ENCODE measurements around the gene SH3RF1.

The SH3RF1 gene

GRCh38 chr4:169286562-169287301 is 16.0 kb upstream of the SH3RF1 start:
- no peaks in the 10 kb centered on the region for H3K36me3 ChIP-seq (ENCODE audit: control insufficient read depth, low read length)
- no peak overlapping the region for H3K4me2 ChIP-seq (ENCODE audit: low read length)
- H4K20me1 ChIP-seq (ENCODE audit: control insufficient read depth, insufficient read depth, low read depth, low read length), result no peaks in the 10 kb centered on the region
- no peaks in the 10 kb centered on the region for H3K9me3 ChIP-seq (ENCODE audit: control insufficient read depth, insufficient read depth, low read length)
- H3K27ac ChIP-seq (ENCODE audit: low read depth, low read length), result no peak overlapping the region
- H3K4me3 ChIP-seq (ENCODE audit: low read length), result no peak overlapping the region
- H3F3A ChIP-seq (ENCODE audit: control insufficient read depth, insufficient read depth), result no peaks in the 10 kb centered on the region
- peaks cover 9% of the 10 kb centered on the region for H3K4me1 ChIP-seq (ENCODE audit: control insufficient read depth, low read length)
- no peaks in the 10 kb centered on the region for H3K79me2 ChIP-seq (ENCODE audit: control insufficient read depth, low read length)
- H3K27me3 ChIP-seq (ENCODE audit: control insufficient read depth, low read length), result no peaks in the 10 kb centered on the region
- TF ChIP-seq CTCF (IDR thresholded peaks at IDR 0.05; ENCODE audit: low read depth, low read length, poor library complexity, severe bottlenecking), result peak; percentile 56
- no peak for TF ChIP-seq EZH2phosphoT487 (IDR thresholded peaks at IDR 0.05; ENCODE audit: borderline replicate concordance, low read length)
- no peaks in the 10 kb centered on the region for H3K9me2 ChIP-seq (replicated peaks; ENCODE audit: control insufficient read depth, low read length)

- H3K9me2 ChIP-seq (replicated peaks; ENCODE audit: control insufficient read depth, low read length), result no peaks in the 10 kb centered on the region
- no peaks in the 10 kb centered on the region for H3K36me3 ChIP-seq (ENCODE audit: control insufficient read depth, low read length)
- H3K4me3 ChIP-seq (ENCODE audit: low read length), result no peak overlapping the region
- H3K27me3 ChIP-seq (ENCODE audit: control insufficient read depth, low read length), result 0 out of 2 replicates have a peak, but pooled peaks cover 3% of the 10 kb centered on the region
- TF ChIP-seq EZH2phosphoT487 (IDR thresholded peaks at IDR 0.05; ENCODE audit: borderline replicate concordance, low read length), result no peak
- no peak for TF ChIP-seq CTCF (IDR thresholded peaks at IDR 0.05; ENCODE audit: low read depth, low read length, poor library complexity, severe bottlenecking)
- no peaks in the 10 kb centered on the region for H3F3A ChIP-seq (ENCODE audit: control insufficient read depth, insufficient read depth)
- no peak overlapping the region for H3K27ac ChIP-seq (ENCODE audit: low read depth, low read length)
- peaks cover 7% of the 10 kb centered on the region for H3K4me1 ChIP-seq (ENCODE audit: control insufficient read depth, low read length)
- H4K20me1 ChIP-seq (ENCODE audit: control insufficient read depth, insufficient read depth, low read depth, low read length), result no peaks in the 10 kb centered on the region; the same call in 1 of the 2 replicates
- no peaks in the 10 kb centered on the region for H3K9me3 ChIP-seq (ENCODE audit: control insufficient read depth, insufficient read depth, low read length)
- H3K4me2 ChIP-seq (ENCODE audit: low read length), result no peak overlapping the region
- no peaks in the 10 kb centered on the region for H3K79me2 ChIP-seq (ENCODE audit: control insufficient read depth, low read length)
Measured at GRCh38 chr4:169283114-169283509, 12.4 kb upstream of the SH3RF1 start.

- Histone ChIP-seq H3K27me3 (ENCODE audit: control insufficient read depth, low read length) (0 out of 2 replicates have a peak, but pooled peaks cover 3% of the 10 kb centered on the region), H3K4me2 (ENCODE audit: low read length) (no peak overlapping the region), H3K9me2 (replicated peaks; ENCODE audit: control insufficient read depth, low read length) (no peaks in the 10 kb centered on the region), H3K4me1 (ENCODE audit: control insufficient read depth, low read length) (peaks cover 1% of the 10 kb centered on the region; the same call in 1 of the 2 replicates), H3K79me2 (ENCODE audit: control insufficient read depth, low read length) (no peaks in the 10 kb centered on the region), H3K4me3 (ENCODE audit: low read length) (no peak overlapping the region), H3K36me3 (ENCODE audit: control insufficient read depth, low read length) (no peaks in the 10 kb centered on the region), H4K20me1 (ENCODE audit: control insufficient read depth, insufficient read depth, low read depth, low read length) (no peaks in the 10 kb centered on the region; the same call in 1 of the 2 replicates), H3F3A (ENCODE audit: control insufficient read depth, insufficient read depth) (no peaks in the 10 kb centered on the region), H3K27ac (ENCODE audit: low read depth, low read length) (no peak overlapping the region), H3K9me3 (ENCODE audit: control insufficient read depth, insufficient read depth, low read length) (no peaks in the 10 kb centered on the region)
- TF ChIP-seq CTCF (IDR thresholded peaks at IDR 0.05; ENCODE audit: low read depth, low read length, poor library complexity, severe bottlenecking) (no peak), EZH2phosphoT487 (IDR thresholded peaks at IDR 0.05; ENCODE audit: borderline replicate concordance, low read length) (no peak)
Measured at GRCh38 chr4:169282429-169283113, 11.8 kb upstream of the SH3RF1 start.

Measured in DOHH2 (cell line).